ENCODE measurements around the gene ANKRD44. TPM values are rescaled to one million over a fixed set of nuclear protein-coding genes. Genes with fewer than 3 reads are reported as not detected.

The ANKRD44 gene
- total RNA-seq, 1 donor from 2014 or later, result 36.1 TPM

DNA sequence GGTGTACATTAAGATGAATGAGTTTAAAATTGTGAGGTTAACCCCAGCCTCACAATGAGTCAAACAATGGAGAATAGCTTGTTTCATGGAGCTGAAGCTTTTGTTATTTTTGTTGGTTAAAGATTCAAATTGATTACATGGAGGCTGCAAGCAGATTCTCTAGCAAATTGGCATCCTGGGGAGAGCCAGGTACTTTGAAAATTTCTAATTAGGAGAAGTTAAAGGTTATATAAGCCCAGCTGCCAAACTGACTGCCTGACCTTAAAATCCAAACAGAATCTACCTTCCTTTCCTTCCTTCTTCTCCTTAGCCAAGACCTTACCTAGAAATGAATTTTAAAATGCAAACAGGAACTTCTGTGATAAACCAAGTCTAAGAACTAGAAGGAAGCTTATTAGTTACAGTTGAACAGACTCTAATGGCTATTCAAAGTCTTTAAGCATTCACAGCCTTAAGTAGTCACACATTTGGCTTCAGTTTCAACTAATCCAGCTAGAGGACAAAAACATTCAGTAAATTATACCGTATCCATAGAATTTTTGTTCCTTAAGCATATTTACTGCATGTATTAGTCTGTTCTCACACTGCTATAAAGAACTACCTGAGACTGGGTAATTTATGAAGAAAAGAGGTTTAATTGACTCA is 352.6 kb downstream of the ANKRD44 start:
- DNase-seq (ENCODE audit: low spot score), result no peak

DNA sequence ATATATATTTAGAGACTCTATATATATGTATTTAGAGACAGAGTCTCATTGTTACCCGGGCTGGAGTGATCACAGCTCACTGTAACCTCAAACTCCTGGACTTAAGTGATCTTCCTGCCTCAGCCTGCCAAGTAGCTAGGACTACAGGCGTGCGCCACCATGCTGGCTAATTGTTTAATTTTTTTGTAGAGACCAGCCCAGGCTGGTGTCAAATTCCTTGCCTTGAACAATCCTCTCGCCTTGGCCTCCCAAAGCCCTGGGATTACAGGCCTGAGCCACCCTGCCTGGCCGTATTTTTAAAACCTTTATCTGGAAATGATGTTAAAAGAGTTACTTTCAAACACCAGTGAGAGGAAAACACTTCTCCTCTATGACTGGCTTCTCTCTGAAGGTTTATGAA is 353.1 kb downstream of the ANKRD44 start:
- no peak for DNase-seq (ENCODE audit: low spot score)

DNA sequence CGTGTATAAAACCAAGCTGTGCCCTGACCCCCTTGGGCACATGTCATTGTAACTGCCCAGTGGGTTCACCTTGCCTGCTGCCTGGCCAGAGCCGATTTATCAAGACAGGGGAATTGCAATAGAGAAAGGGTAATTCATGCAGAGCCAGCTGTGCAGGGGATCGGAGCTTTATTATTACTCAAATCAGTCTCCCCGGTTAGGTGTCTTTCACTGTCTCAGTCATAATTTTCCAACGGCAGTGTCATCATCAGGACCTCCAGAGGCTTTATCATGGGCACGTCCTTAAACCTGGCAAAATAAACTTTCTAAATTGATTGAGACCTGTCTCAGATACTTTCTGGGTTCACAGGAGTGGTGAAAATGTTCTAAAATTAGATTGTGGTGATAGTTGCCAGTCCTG is 354.5 kb downstream of the ANKRD44 start:
- no peak for DNase-seq (ENCODE audit: low spot score)

GRCh38 chr2:196955036-196955435 is 355.5 kb downstream of the ANKRD44 start:
- DNase-seq (ENCODE audit: low spot score), result no peak

DNA sequence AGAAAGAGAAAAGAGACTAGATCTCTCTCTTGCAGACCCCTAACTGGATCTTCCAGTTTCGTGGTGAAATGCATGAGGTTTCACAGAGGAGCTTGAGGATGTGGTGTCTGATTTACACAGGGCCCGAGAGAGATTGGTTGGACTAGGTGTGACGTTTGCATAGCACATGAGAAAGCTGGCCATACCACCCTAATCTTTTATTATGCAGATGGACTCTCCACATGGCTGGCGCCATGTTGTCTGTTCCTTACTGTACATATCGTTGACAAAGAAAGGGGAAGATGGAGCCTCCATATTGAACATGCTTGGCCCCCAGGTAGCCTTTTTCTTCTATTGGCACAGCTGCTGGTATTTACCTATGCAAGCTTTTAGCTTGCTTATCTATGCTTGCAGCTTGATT is 356.6 kb downstream of the ANKRD44 start:
- no peak for DNase-seq (ENCODE audit: low spot score)

DNA sequence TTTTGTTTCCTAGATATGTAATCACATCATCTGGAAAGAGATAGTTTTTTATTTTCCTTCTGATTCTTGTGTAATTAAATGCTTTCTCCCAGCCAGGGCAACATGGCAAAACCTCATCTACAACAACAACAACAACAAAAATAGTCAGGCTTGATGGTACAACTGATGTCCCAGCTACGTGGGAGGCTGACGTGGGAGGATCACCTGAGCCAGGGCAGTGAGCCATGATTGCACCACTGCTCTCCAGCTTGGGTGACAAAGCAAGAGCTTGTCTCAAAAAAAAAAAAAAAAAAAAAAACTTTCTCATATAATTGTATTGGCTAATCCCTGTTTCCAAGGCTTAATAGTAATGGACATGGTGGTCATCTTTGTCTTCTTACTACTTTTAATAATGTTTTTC is 357.6 kb downstream of the ANKRD44 start:
- no peak for DNase-seq (ENCODE audit: low spot score)

DNA sequence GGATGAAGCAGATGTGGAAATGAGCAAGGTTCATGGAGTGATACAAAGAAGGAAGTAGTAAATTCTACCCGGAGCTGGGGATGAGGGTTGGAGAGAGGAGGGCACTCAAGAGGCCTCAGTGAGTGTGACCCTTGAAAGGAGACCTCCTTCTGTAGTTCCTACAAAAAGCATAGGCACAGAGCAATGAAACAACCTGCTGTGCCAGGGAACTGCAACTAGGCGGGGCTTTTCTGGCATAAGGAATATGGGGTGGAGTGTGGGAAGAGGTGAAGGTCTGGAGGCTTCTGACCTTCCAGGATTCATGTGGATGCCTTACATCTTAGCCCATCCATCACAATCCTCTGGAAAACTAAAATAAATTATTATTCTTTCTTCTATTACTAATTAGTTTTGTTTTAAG is 358.6 kb downstream of the ANKRD44 start:
- no peak for DNase-seq (ENCODE audit: low spot score)

DNA sequence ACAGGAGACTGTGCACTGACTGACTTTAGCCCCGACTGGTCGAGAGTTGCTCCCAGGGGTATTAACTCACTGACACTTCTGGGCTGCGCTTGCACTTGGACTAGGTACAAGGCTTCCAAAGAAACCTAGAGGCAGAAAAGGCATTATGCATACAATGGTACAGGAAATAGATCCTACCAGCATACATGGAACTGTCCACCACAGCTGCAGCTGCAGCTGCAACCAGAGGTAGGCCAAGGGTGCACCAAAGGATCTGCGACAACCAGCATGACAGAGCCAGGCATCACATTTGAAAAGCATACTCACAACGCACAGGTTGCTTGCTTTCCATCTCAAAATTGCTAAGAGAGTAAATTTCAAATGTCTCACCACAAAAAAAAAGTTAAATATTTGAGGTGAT is 361.5 kb downstream of the ANKRD44 start:
- DNase-seq (ENCODE audit: low spot score), result no peak

GRCh38 chr2:196944570-196944969 is 366.0 kb downstream of the ANKRD44 start:
- DNase-seq (ENCODE audit: low spot score), result no peak

DNA sequence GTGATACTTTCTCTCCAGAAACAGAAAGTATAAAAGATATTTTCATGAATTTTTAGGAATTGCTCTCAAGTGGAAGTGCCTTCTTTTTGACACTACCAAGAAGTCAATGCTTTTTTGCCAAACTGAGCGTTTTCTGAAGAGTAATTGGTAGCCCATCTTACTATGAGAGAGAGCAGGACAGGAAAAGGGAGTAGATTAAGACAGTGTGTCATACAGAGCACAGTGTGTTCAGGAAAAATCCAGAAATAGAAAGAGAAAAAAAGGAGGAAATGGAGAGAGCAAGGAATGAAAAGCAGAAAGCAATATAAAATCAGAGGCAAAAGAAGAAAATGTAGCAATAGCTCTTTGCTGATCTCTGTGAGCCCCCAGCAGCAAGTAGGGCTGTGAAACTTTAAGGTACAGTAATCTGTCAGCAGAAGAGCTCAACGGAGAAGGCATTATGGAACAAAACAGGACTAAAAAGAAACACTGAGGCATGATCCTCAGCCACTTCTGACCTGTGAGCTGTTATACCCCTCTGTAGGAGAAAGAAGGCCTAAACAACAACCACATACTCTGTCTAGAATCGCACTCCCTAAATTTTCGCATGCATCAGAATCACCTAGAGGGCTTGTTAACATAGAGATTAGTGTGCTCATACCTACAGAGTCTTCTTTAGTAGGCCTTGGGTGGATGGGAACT is 369.0 kb downstream of the ANKRD44 start:
- no peak for DNase-seq (ENCODE audit: low spot score)

- no peak for DNase-seq (ENCODE audit: low spot score)
Measured at GRCh38 chr2:196939371-196939770, 371.2 kb downstream of the ANKRD44 start.

Other genes with a start within 250 kb of the ANKRD44 start
- gene SF3B1, start 124.2 kb upstream of the ANKRD44 start, total RNA-seq, result 313 TPM
- gene COQ10B, start 142.8 kb upstream of the ANKRD44 start, total RNA-seq, result 23.0 TPM
- 201 TPM for gene HSPD1, start 189.1 kb upstream of the ANKRD44 start, total RNA-seq
- 101 TPM for gene HSPE1, start 189.6 kb upstream of the ANKRD44 start, total RNA-seq
- 22.8 TPM for gene MOB4, start 205.3 kb upstream of the ANKRD44 start, total RNA-seq